ENCODE data around the gene ETF1. TPM values are rescaled to one million over a fixed set of nuclear protein-coding genes. Genes with fewer than 3 reads are reported as not detected.

The ETF1 gene
- total RNA-seq, 1 donor from 2014 or later = 153 TPM

DNA sequence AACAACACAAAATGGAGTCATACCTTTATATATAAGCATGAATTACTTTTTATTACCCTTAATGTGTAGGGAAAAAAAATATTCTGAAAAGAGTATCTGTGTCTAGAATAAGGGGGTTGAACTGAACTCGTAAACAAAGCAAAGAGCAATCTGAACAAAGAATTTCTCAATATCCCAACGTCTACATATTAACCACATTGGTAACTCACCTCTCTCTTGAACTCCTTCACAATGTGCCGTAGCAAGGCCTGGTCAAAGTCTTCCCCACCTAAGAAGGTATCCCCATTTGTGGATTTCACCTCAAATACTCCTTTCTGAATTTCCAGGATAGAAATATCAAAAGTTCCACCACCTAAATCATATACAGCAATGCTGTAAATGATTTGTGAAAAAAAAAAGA lies 23.8 kb upstream of the ETF1 start:
- H3K9me3 ChIP-seq (ENCODE audit: insufficient read depth, low read depth, low read length) = no peaks in the 10 kb centered on the region
- no peak for FAIRE-seq
- no peaks in the 10 kb centered on the region for H3K9me3 Mint-ChIP-seq (ENCODE audit: unreplicated experiment)

DNA sequence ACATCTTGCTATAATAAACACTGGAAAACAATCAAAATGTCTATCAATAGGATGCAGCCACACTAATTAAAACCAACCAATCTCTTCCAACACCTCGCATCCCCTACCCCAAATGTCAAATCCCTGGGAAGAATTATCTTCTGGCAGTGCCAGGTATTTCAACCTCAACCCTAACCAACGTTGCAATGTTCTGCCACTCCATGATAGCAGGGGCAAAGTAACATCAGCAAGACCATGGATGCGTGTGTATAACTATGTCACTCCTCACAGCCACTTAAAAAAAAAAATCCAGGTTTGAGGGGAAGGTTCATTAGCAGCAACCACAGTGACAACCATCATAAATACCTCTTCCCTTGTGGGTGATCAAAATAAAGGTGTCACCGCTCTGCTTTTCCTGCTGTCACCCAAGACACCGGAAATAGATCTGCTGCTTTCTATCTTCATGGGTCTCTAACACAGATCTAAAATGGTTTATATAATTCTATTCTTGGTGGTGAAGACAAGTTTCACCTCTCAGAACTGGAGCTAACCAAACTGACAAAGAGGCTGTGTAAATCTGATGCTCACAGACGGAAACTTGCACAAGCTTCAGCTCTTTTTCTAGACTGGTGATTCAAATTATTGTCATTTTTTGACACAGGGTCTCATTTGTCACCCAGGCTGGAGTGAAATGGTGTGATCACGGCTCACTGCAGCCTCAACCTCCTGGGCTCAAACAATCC lies 22.2 kb upstream of the ETF1 start:
- H3K36me3 ChIP-seq (ENCODE audit: insufficient read depth, low read length) = peaks cover 88% of the 10 kb centered on the region
- peaks cover 85% of the 10 kb centered on the region for H4K20me1 ChIP-seq (ENCODE audit: insufficient read depth, low read length)

More for the DNA sequence above, 23.8 kb upstream of the ETF1 start:
- Mint-ChIP-seq H3K4me1 (ENCODE audit: low read depth, unreplicated experiment) (peaks cover 34% of the 10 kb centered on the region), H3K27ac (ENCODE audit: unreplicated experiment) (no peak overlapping the region), H3K27me3 (ENCODE audit: low read depth, unreplicated experiment) (no peaks in the 10 kb centered on the region), H3K4me3 (ENCODE audit: unreplicated experiment) (no peak overlapping the region), H3K36me3 (ENCODE audit: low read depth, unreplicated experiment) (peaks cover 19% of the 10 kb centered on the region)
- Histone ChIP-seq H3K79me2 (ENCODE audit: insufficient read depth, low read length) (peaks cover 93% of the 10 kb centered on the region), H3K27ac (ENCODE audit: low read depth, low read length) (no peak overlapping the region), H3K36me3 (ENCODE audit: insufficient read depth, low read length) (peaks cover 86% of the 10 kb centered on the region), H3K4me3 (ENCODE audit: insufficient read depth, low read depth, low read length) (no peak overlapping the region), H3K9ac (ENCODE audit: low read length) (no peak overlapping the region), H4K20me1 (ENCODE audit: insufficient read depth, low read length) (peaks cover 88% of the 10 kb centered on the region), H3K4me2 (ENCODE audit: low read length) (no peak overlapping the region), H2AFZ (ENCODE audit: low read depth, low read length) (no peak overlapping the region), H3K4me1 (ENCODE audit: insufficient read depth, low read length) (peaks cover 15% of the 10 kb centered on the region), H3K27me3 (ENCODE audit: insufficient read depth, low read length) (no peaks in the 10 kb centered on the region)
- DNase-seq (ENCODE audit: low read depth) = no peak
- no peak for TF ChIP-seq EZH2 (IDR thresholded peaks at IDR 0.05; ENCODE audit: insufficient read depth, low read length)
- TF ChIP-seq, protein P1, sequence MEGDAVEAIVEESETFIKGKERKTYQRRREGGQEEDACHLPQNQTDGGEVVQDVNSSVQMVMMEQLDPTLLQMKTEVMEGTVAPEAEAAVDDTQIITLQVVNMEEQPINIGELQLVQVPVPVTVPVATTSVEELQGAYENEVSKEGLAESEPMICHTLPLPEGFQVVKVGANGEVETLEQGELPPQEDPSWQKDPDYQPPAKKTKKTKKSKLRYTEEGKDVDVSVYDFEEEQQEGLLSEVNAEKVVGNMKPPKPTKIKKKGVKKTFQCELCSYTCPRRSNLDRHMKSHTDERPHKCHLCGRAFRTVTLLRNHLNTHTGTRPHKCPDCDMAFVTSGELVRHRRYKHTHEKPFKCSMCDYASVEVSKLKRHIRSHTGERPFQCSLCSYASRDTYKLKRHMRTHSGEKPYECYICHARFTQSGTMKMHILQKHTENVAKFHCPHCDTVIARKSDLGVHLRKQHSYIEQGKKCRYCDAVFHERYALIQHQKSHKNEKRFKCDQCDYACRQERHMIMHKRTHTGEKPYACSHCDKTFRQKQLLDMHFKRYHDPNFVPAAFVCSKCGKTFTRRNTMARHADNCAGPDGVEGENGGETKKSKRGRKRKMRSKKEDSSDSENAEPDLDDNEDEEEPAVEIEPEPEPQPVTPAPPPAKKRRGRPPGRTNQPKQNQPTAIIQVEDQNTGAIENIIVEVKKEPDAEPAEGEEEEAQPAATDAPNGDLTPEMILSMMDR (IDR thresholded peaks at IDR 0.05; ENCODE audit: insufficient read depth, low read depth, low read length) = no peak

More for the DNA sequence above, 22.2 kb upstream of the ETF1 start:
- Histone ChIP-seq H3K4me1 (ENCODE audit: insufficient read depth, low read length) (peaks cover 15% of the 10 kb centered on the region), H3K79me2 (ENCODE audit: insufficient read depth, low read length) (peaks cover 91% of the 10 kb centered on the region), H3K9ac (ENCODE audit: low read length) (no peak overlapping the region), H3K4me2 (ENCODE audit: low read length) (no peak overlapping the region), H3K4me3 (ENCODE audit: insufficient read depth, low read depth, low read length) (no peak overlapping the region), H3K27me3 (ENCODE audit: insufficient read depth, low read length) (no peaks in the 10 kb centered on the region), H3K27ac (ENCODE audit: low read depth, low read length) (no peak overlapping the region), H2AFZ (ENCODE audit: low read depth, low read length) (no peak overlapping the region), H3K9me3 (ENCODE audit: insufficient read depth, low read depth, low read length) (no peaks in the 10 kb centered on the region)
- Mint-ChIP-seq H3K27ac (ENCODE audit: unreplicated experiment) (no peak overlapping the region), H3K36me3 (ENCODE audit: low read depth, unreplicated experiment) (peaks cover 23% of the 10 kb centered on the region), H3K9me3 (ENCODE audit: unreplicated experiment) (no peaks in the 10 kb centered on the region), H3K4me3 (ENCODE audit: unreplicated experiment) (no peak overlapping the region), H3K27me3 (ENCODE audit: low read depth, unreplicated experiment) (no peaks in the 10 kb centered on the region), H3K4me1 (ENCODE audit: low read depth, unreplicated experiment) (peaks cover 31% of the 10 kb centered on the region)
- TF ChIP-seq EZH2 (IDR thresholded peaks at IDR 0.05; ENCODE audit: insufficient read depth, low read length) = no peak
- TF ChIP-seq, protein P1 (IDR thresholded peaks at IDR 0.05; ENCODE audit: insufficient read depth, low read depth, low read length) = no peak
- FAIRE-seq (no peak), DNase-seq (ENCODE audit: low read depth) (no peak)

All from astrocyte (in vitro differentiated cells and primary cell).